HepG2 (cell line): ENCODE measurements around the gene EPHA6. TPM values are rescaled to one million over a fixed set of nuclear protein-coding genes. Genes with fewer than 3 reads are reported as not detected.

Experiments
- ATAC-seq: fragments of 200-7000 bp; cut with Tn5 transposase; 3 replicates; pipeline ENCODE4 v1.9.1; 2020; ENCODE audit warnings: mild to moderate bottlenecking, moderate library complexity
- BruUV-seq: library from RNA; stranded (reverse); fragments of 400-500 nt; replicated peaks from 2 replicates; lab custom pipeline; 2021; lab: Mats Ljungman, UMichigan
- CTCF ChIA-PET: fragments of 300-600 bp; formaldehyde crosslinking; extraction: SDS; loops from one replicate; lab custom pipeline; 2021; ENCODE audit warnings: low total read pairs, inconsistent platforms, low intra/inter-chr PET ratio; lab: Yijun Ruan, JAX
- POLR2A ChIA-PET: fragments of 350-600 bp; sonication (Branson Sonifier 250); formaldehyde crosslinking; loops from one replicate; lab custom pipeline; 2020; ENCODE audit warnings: antibody characterized with exemption, inconsistent platforms; lab: Yijun Ruan, JAX
- DNase-seq: peaks from one replicate; pipeline ENCODE4 v3.0.0-alpha.2; 2015; ENCODE audit warnings: low spot score
- FAIRE-seq: peaks from 3 replicates; lab custom pipeline; 2011; peaks lifted over from hg19 to GRCh38; lab: Jason Lieb, UNC
- H2AFZ ChIP-seq: one replicate; pipeline ENCODE4 v1.6.1; 2011; ENCODE audit warnings: low read length, inconsistent platforms
- H3K27ac ChIP-seq: fragments of 300-600 bp; 3 replicates; pipeline ENCODE4 v1.8.0; 2011; ENCODE audit warnings: mixed run types, mild to moderate bottlenecking, mixed read lengths, low read length, inconsistent platforms; ENCODE audit not compliant: insufficient read depth; ENCODE audit errors: extremely low read length
- H3K27me3 ChIP-seq, 2 experiments: fragments of 200-600 bp in 1 of 2; 2 replicates in 1 of 2; 3 replicates in 1 of 2; pipeline versions ENCODE4 v1.6.0 to v1.8.0; 2011; ENCODE audit warnings: low read length in 2 of 2, mild to moderate bottlenecking in 2 of 2, moderate library complexity in 2 of 2, inconsistent platforms in 1 of 2; ENCODE audit not compliant: insufficient read depth in 2 of 2, control insufficient read depth in 1 of 2
- H3K36me3 ChIP-seq, 2 experiments: fragments of 200-600 bp in 1 of 2; replicated peaks in 1 of 2; 2 replicates in 1 of 2; 3 replicates in 1 of 2; pipeline versions ENCODE4 v1.5.1 to v1.8.0; 2011; ENCODE audit warnings: low read length in 2 of 2, inconsistent platforms in 1 of 2; ENCODE audit not compliant: insufficient read depth in 2 of 2, control insufficient read depth in 1 of 2
- H3K4me1 ChIP-seq: 2 replicates; pipeline ENCODE4 v1.5.1; 2012; ENCODE audit warnings: low read length, inconsistent platforms; ENCODE audit not compliant: insufficient read depth
- H3K4me2 ChIP-seq: 2 replicates; pipeline ENCODE4 v1.6.0; 2011; ENCODE audit warnings: low read depth, low read length, inconsistent platforms
- H3K4me3 ChIP-seq, 3 experiments: fragments of 200-600 bp in 1 of 3; sonication (generic), shearing (Covaris generic) in 1 of 3; replicated peaks in 1 of 3; 2 replicates each; pipeline ENCODE4 v1.5.1; 2011 to 2016; ENCODE audit warnings: low read length in 3 of 3, inconsistent platforms in 2 of 3, low read depth in 2 of 3, mild to moderate bottlenecking in 2 of 3, control low read depth in 1 of 3, mixed read lengths in 1 of 3; ENCODE audit not compliant: insufficient read depth in 1 of 3
- H3K79me2 ChIP-seq: one replicate; pipeline ENCODE4 v1.6.1; 2011; ENCODE audit warnings: low read length, inconsistent platforms; ENCODE audit not compliant: insufficient read depth
- H3K9ac ChIP-seq: 2 replicates; pipeline ENCODE4 v1.6.0; 2011; ENCODE audit warnings: mild to moderate bottlenecking, low read depth, low read length, inconsistent platforms; ENCODE audit not compliant: insufficient read depth
- H3K9me3 ChIP-seq: 2 replicates; pipeline ENCODE4 v1.5.1; 2012; ENCODE audit warnings: mild to moderate bottlenecking, low read length
- H4K20me1 ChIP-seq: 2 replicates; pipeline ENCODE4 v1.6.0; 2011; ENCODE audit warnings: inconsistent platforms, mild to moderate bottlenecking, low read length, moderate library complexity; ENCODE audit not compliant: insufficient read depth
- ARID5B ChIP-seq: IDR thresholded peaks from 2 replicates; pipeline ENCODE4 v1.4.0; 2020; ENCODE audit warnings: mild to moderate bottlenecking, missing genetic modification reagents
- ARNT2 ChIP-seq: sonication (generic); formaldehyde crosslinking; IDR thresholded peaks from 2 replicates; pipeline ENCODE4 v1.8.0; 2022; ENCODE audit warnings: mild to moderate bottlenecking, low read depth, missing genetic modification reagents, moderate library complexity
- CAMTA2 ChIP-seq: sonication (generic); formaldehyde crosslinking; IDR thresholded peaks from 2 replicates; pipeline ENCODE4 v1.4.0; 2020; ENCODE audit warnings: mild to moderate bottlenecking, missing genetic modification reagents, borderline replicate concordance
- CREB1 ChIP-seq, 2 experiments: fragments of 450-650 bp in 1 of 2; IDR thresholded peaks; 2 replicates each; pipeline ENCODE4 v1.6.1; 2016 to 2017; ENCODE audit warnings: control low read depth in 1 of 2, mild to moderate bottlenecking in 1 of 2, missing compliant biosample characterization in 1 of 2, missing genetic modification characterization in 1 of 2
- FOXC1 ChIP-seq: sonication (generic); formaldehyde crosslinking; IDR thresholded peaks from 2 replicates; pipeline ENCODE4 v1.8.0; 2022; ENCODE audit warnings: mild to moderate bottlenecking, missing genetic modification reagents, borderline replicate concordance
- GATA4 ChIP-seq: sonication (generic); IDR thresholded peaks from 2 replicates; pipeline ENCODE4 v1.6.1; 2016; ENCODE audit warnings: antibody characterized with exemption, low read depth, borderline replicate concordance
- IKZF5 ChIP-seq: IDR thresholded peaks from 2 replicates; pipeline ENCODE4 v1.6.1; 2018; ENCODE audit warnings: missing genetic modification reagents, mild to moderate bottlenecking, missing compliant biosample characterization
- PRPF4 ChIP-seq: fragments of 200-400 bp; formaldehyde crosslinking; IDR thresholded peaks from 2 replicates; pipeline ENCODE4 v1.6.1; 2016; ENCODE audit warnings: low read length, low read depth; ENCODE audit not compliant: poor library complexity, severe bottlenecking
- ZNF431 ChIP-seq: sonication (generic); formaldehyde crosslinking; IDR thresholded peaks from 2 replicates; pipeline ENCODE4 v1.9.0; 2022; ENCODE audit warnings: missing genetic modification reagents, low read depth, mild to moderate bottlenecking, borderline replicate concordance
- ZNF776 ChIP-seq: sonication (generic); formaldehyde crosslinking; IDR thresholded peaks from 2 replicates; pipeline ENCODE4 v1.4.0; 2020; ENCODE audit warnings: mild to moderate bottlenecking, missing genetic modification reagents
- WGBS: methylation state at CpG from one replicate; pipeline ENCODE4 v1.1.6; 2017; ENCODE audit warnings: low lambda C conversion rate; 5-methylcytosine and 5-hydroxymethylcytosine counted together
- in situ Hi-C: cut with HindIII; loops from 2 replicates; pipeline ENCODE4 v1.10.0; 2017; ENCODE audit warnings: low pct_unique_long_range_greater_than_20kb; ENCODE audit not compliant: extremely low pct_ligation_motif_present
- intact Hi-C: fragments of 100-400 bp; cut with micrococcal nuclease; formaldehyde crosslinking; loops from one replicate; pipeline ENCODE4 v1.10.0; 2022; ENCODE audit not compliant: unreplicated experiment
- polyA plus RNA-seq, 8 experiments: library from polyadenylated mRNA; depleted of rRNA in 3 of 8; stranded (reverse) in 7 of 8; unstranded in 1 of 8; fragments of >200 nt; fragmentation: Illumina TruSeq in 4 of 8; extraction: Trizol in 4 of 8; gene quantifications; 2 replicates each; pipeline versions ENCODE4 v1.2.1 to v1.2.3, GENCODE V29; 2011 to 2016; ENCODE audit warnings: low read depth in 4 of 8, missing spikeins in 1 of 8, mixed read lengths in 1 of 8; ENCODE audit not compliant: insufficient read depth in 1 of 8
- total RNA-seq, 5 experiments: library from RNA; depleted of rRNA; stranded (reverse); fragments of >200 nt; fragmentation: Illumina TruSeq; extraction: Trizol; gene quantifications; 2 replicates each; pipeline ENCODE4 v1.2.3, GENCODE V29; 2016; ENCODE audit warnings: low read depth in 1 of 5

EPHA6 gene
- total and polyA plus RNA-seq, 2 of the 13 experiments (the other 11 are each of a cell fraction or from before 2014, with no cell fraction given) = not detected

- in situ Hi-C loops = no loop called here
- FAIRE-seq = no peak
- intact Hi-C loops = no loop called here
- 0% methylated on average over 3 of the region's 3 CpGs for WGBS
- H3K4me3 ChIP-seq = no peak overlapping the region
- H3K4me2 ChIP-seq = no peak overlapping the region
- no peaks in the 10 kb centered on the region for H3K79me2 ChIP-seq
- no peaks in the 10 kb centered on the region for H4K20me1 ChIP-seq
- H3K36me3 ChIP-seq = no peaks in the 10 kb centered on the region
- no peak for TF ChIP-seq ZNF776 (CRISPR knock-in tag)
- ChIA-PET POLR2A (no interaction called here), CTCF (no interaction called here)
- no peaks in the 10 kb centered on the region for H3K9me3 ChIP-seq
- no peak overlapping the region for H3K27ac ChIP-seq
- ATAC-seq = no peak
- H3K27me3 ChIP-seq = no peaks in the 10 kb centered on the region; a peak in 1 of 5 replicates
- H3K4me1 ChIP-seq = no peaks in the 10 kb centered on the region
- no TSS peak for BruUV-seq
- no peak overlapping the region for H2AFZ ChIP-seq
- DNase-seq = no peak
- H3K9ac ChIP-seq = no peak overlapping the region
These were observed 536.6 kb downstream of the EPHA6 start for GRCh38 chr3:97350971-97351370.

DNA sequence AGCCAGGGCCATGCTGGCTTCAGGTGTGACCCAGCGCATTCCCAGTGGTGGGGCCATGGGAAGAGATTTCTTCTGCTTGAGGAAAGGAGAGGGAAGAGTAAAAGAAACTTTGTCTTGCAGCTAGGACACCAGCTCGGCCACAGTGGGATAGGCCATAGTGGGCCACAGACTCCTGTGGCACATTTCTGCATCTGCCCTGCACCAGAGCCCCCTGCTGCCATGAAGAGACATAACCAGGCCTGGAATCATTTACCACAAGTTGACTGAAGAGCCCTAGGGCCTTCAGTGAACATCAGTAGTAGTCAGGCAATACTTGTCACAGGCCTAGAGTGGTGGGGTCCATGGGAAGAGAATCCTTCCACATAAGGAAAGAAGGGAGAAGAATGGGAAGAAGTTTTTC lies 538.8 kb downstream of the EPHA6 start:
- no TSS peak for BruUV-seq
- ATAC-seq = peak; percentile 38; the same call in 1 of the 3 replicates
- intact Hi-C loops = no loop called here

More for the DNA sequence above, 538.8 kb downstream of the EPHA6 start:
- no peak overlapping the region for H3K27ac ChIP-seq
- in situ Hi-C loops = no loop called here
- H4K20me1 ChIP-seq = no peaks in the 10 kb centered on the region
- no peaks in the 10 kb centered on the region for H3K9me3 ChIP-seq
- no peaks in the 10 kb centered on the region for H3K36me3 ChIP-seq
- WGBS = 0% methylated on average over 2 of the region's 2 CpGs
- no peak overlapping the region for H3K4me3 ChIP-seq
- CTCF ChIA-PET = no interaction called here
- no peaks in the 10 kb centered on the region for H3K79me2 ChIP-seq
- no peak overlapping the region for H3K4me2 ChIP-seq
- FAIRE-seq (no peak), DNase-seq (no peak)
- TF ChIP-seq CREB1 (IDR thresholded peaks at IDR 0.05) (no peak), CREB1 (CRISPR knock-in tag; IDR thresholded peaks at IDR 0.05) (no peak), CAMTA2 (CRISPR knock-in tag) (no peak), ARID5B (CRISPR knock-in tag) (no peak), IKZF5 (CRISPR knock-in tag) (no peak), FOXC1 (CRISPR knock-in tag) (no peak), GATA4 (no peak), ZNF431 (CRISPR knock-in tag) (no peak), PRPF4 (no peak), ARNT2 (no peak)
- no peaks in the 10 kb centered on the region for H3K4me1 ChIP-seq
- no peak overlapping the region for H2AFZ ChIP-seq
- no peak overlapping the region for H3K9ac ChIP-seq
- POLR2A ChIA-PET = no interaction called here
- no peaks in the 10 kb centered on the region; a peak in 1 of 5 replicates for H3K27me3 ChIP-seq
